RPMI7951 (cell line): ENCODE data around the gene RYR1. TPM values are rescaled to one million over a fixed set of nuclear protein-coding genes. Genes with fewer than 3 reads are reported as not detected.
"Not testable (repeated sequence)": the region's sequence is repeated elsewhere in the genome, so short reads cannot be mapped to it uniquely, and the experiment has no call there.

Experiments
- DNase-seq: peaks from one replicate; pipeline ENCODE4 v3.0.0-alpha.2; 2012; ENCODE audit warnings: low read depth
- total RNA-seq: library from RNA; depleted of rRNA; stranded (reverse); fragments of >200 nt; shearing (Covaris generic); gene quantifications from 2 replicates; pipeline ENCODE4 v1.2.3, GENCODE V29; 2014

RYR1 gene
- total RNA-seq, 1 experiment from 2014 or later, result not detected

GRCh38 chr19:38615007-38615581 lies 181.6 kb downstream of the RYR1 start:
- DNase-seq, result no peak

- DNase-seq, result no peak
Observed at GRCh38 chr19:38616265-38616664, 182.8 kb downstream of the RYR1 start.

GRCh38 chr19:38617283-38617763 lies 183.8 kb downstream of the RYR1 start:
- no peak for DNase-seq

GRCh38 chr19:38617764-38618589 lies 184.5 kb downstream of the RYR1 start, which contains the start of gene MAP4K1:
MAP4K1 (minus strand) TSS chr19:38617953; CDS start chr19:38617895, 58 bp downstream.
- DNase-seq, result no peak

- DNase-seq, result peak; percentile 98
Observed at GRCh38 chr19:38618590-38619360, 185.3 kb downstream of the RYR1 start, which contains the start of gene EIF3K. EIF3K (plus strand) TSS chr19:38619188; CDS start chr19:38619269, 81 bp downstream.

GRCh38 chr19:38619361-38620174 lies 186.1 kb downstream of the RYR1 start:
- no peak for DNase-seq

GRCh38 chr19:38624822-38625221 lies 191.3 kb downstream of the RYR1 start:
- DNase-seq, result no peak

GRCh38 chr19:38626401-38626800 lies 192.9 kb downstream of the RYR1 start:
- DNase-seq, result no peak

GRCh38 chr19:38629568-38629967 lies 196.1 kb downstream of the RYR1 start:
- DNase-seq, result no peak

- not testable (repeated sequence) for DNase-seq
Observed at GRCh38 chr19:38631301-38631700, 197.8 kb downstream of the RYR1 start.

- DNase-seq, result not testable (repeated sequence)
Observed at GRCh38 chr19:38631811-38632475, 198.5 kb downstream of the RYR1 start.

GRCh38 chr19:38632476-38633213 lies 199.2 kb downstream of the RYR1 start:
- DNase-seq, result no peak

- DNase-seq, result peak; percentile 62
Observed at GRCh38 chr19:38634757-38635482, 201.4 kb downstream of the RYR1 start.

GRCh38 chr19:38635483-38636399 lies 202.2 kb downstream of the RYR1 start:
- no peak for DNase-seq
